NT2/D1 (cell line): ENCODE measurements around the gene SIPA1L2.

Source experiments
- DNase-seq: peaks from one replicate; pipeline ENCODE4 v3.0.0-alpha.2; 2011; ENCODE audit warnings: low read depth, low spot score
- H3K27me3 ChIP-seq: 2 replicates; pipeline ENCODE4 v1.6.0; 2011; ENCODE audit warnings: mild to moderate bottlenecking; ENCODE audit not compliant: insufficient read length, insufficient read depth
- H3K36me3 ChIP-seq: 2 replicates; pipeline ENCODE4 v1.6.1; 2011; ENCODE audit warnings: mild to moderate bottlenecking, low read length, mixed read lengths; ENCODE audit not compliant: insufficient read depth, insufficient read length
- H3K4me1 ChIP-seq: 2 replicates; pipeline ENCODE4 v1.5.1; 2011; ENCODE audit not compliant: insufficient read depth, insufficient read length
- H3K4me3 ChIP-seq: 2 replicates; pipeline ENCODE4 v1.5.1; 2011; ENCODE audit warnings: low read depth; ENCODE audit not compliant: insufficient read length
- H3K9ac ChIP-seq: 2 replicates; pipeline ENCODE4 v1.6.0; 2011; ENCODE audit warnings: low read depth; ENCODE audit not compliant: insufficient read length
- H3K9me3 ChIP-seq: 2 replicates; pipeline ENCODE4 v1.5.1; 2011; ENCODE audit warnings: mild to moderate bottlenecking, low read length; ENCODE audit not compliant: insufficient read depth
- SUZ12 ChIP-seq: IDR thresholded peaks from 2 replicates; pipeline ENCODE4 v1.6.1; 2011; ENCODE audit not compliant: insufficient read length, insufficient read depth; ENCODE audit errors: extremely low read depth
- YY1 ChIP-seq: IDR thresholded peaks from 2 replicates; pipeline ENCODE4 v1.6.1; 2011; ENCODE audit not compliant: insufficient read length, insufficient read depth
- ZNF274 ChIP-seq: IDR thresholded peaks from 2 replicates; pipeline ENCODE4 v1.6.1; 2011; ENCODE audit warnings: mild to moderate bottlenecking, low read depth, low read length

SIPA1L2 gene

DNA sequence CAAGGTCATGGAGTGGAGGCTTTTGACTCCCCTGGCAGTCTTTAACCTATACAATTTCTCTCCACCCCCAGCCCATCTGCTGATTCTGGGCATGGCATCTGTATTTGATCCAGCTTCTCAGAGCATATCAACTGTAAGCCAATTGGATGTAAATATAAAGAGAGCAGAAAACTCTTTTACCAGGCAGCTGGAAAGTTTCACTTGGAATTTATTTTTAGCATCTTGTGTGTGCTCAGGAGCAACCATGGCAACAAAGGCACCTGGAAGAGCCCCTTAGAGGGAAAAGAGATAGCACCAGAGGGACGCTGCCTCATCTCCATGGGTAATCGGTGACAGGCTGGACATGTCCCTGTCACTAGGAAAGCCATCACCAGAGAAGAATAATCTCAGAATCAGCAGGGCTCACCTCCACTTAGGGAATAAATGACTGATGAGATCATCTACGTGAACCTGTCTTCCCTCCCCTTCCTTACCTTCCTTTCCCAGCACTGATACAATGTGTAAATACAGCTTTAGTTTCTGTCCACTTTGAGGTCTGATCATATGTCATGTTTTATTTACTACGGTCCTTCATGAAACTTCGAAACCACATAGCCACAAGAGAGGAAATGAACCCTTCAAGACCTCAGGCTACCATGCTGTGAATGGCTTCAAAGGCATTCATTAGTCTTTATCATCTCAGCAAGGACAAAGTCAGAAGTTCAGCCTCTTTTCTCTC, 25.3 kb upstream of the SIPA1L2 start:
- DNase-seq, result no peak
- TF ChIP-seq SUZ12, result no peak
- TF ChIP-seq YY1, result no peak
- no peak for TF ChIP-seq ZNF274
- no peaks in the 10 kb centered on the region for H3K9me3 ChIP-seq

GRCh38 chr1:232653789-232654188, 23.9 kb upstream of the SIPA1L2 start:
- Histone ChIP-seq H3K27me3 (no peaks in the 10 kb centered on the region), H3K9me3 (no peaks in the 10 kb centered on the region), H3K9ac (no peak overlapping the region), H3K36me3 (no peaks in the 10 kb centered on the region), H3K4me1 (no peaks in the 10 kb centered on the region), H3K4me3 (no peak overlapping the region)
- TF ChIP-seq ZNF274, result no peak
- TF ChIP-seq SUZ12, result no peak
- no peak for TF ChIP-seq YY1
- DNase-seq, result no peak

More for the DNA sequence above, 25.3 kb upstream of the SIPA1L2 start:
- Histone ChIP-seq H3K4me3 (no peak overlapping the region), H3K27me3 (no peaks in the 10 kb centered on the region), H3K9ac (no peak overlapping the region), H3K36me3 (no peaks in the 10 kb centered on the region), H3K4me1 (no peaks in the 10 kb centered on the region)

GRCh38 chr1:232650845-232651244, 20.9 kb upstream of the SIPA1L2 start:
- H3K4me1 ChIP-seq, result no peaks in the 10 kb centered on the region
- DNase-seq, result no peak
- no peaks in the 10 kb centered on the region for H3K27me3 ChIP-seq
- H3K9me3 ChIP-seq, result no peaks in the 10 kb centered on the region
- TF ChIP-seq SUZ12 (no peak), YY1 (no peak), ZNF274 (no peak)
- no peak overlapping the region for H3K4me3 ChIP-seq
- H3K36me3 ChIP-seq, result no peaks in the 10 kb centered on the region
- H3K9ac ChIP-seq, result no peak overlapping the region

DNA sequence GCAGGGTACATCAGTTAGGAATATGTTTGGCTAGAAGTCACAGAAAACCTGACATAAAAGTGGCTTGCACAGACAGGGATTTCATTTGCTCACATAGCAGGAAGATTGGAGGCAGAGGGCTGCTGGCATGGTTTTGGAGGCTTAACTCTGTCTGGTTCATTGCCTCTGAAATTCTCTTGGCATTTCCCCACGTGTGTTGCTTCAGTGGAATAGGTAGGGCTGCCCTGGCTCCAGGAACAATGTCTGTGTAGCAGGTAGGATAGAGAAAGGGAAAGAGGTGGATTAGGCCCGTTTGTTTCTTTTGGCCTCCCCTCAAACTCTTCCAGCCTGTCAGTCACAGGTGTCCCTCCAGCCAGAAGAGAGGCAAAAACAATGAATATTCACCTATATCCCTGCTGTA, 20.5 kb upstream of the SIPA1L2 start:
- Histone ChIP-seq H3K27me3 (no peaks in the 10 kb centered on the region), H3K4me1 (no peaks in the 10 kb centered on the region), H3K36me3 (no peaks in the 10 kb centered on the region), H3K9me3 (no peaks in the 10 kb centered on the region), H3K4me3 (no peak overlapping the region), H3K9ac (no peak overlapping the region)
- no peak for DNase-seq
- TF ChIP-seq YY1, result no peak
- no peak for TF ChIP-seq ZNF274
- TF ChIP-seq SUZ12, result no peak

DNA sequence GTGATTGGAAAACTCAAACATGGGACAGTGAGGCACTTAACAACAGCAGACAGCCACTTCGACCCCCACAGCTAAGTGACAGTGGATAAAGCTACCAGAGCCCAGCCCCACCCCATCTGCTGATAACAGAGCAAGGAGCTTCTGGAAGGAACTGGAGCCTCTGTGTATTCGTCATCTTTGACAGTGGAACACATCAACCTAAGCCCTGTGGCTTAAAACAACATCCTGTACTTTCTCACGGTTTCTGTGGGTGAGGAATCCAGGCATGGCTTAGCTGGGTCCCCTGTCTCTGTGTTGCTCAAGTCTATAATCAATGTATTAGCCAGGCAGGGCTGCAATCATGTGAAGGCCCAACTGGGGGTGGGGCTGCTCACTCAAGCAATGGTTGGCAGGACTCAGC, 18.4 kb upstream of the SIPA1L2 start:
- DNase-seq, result no peak
- Histone ChIP-seq H3K36me3 (no peaks in the 10 kb centered on the region), H3K9me3 (no peaks in the 10 kb centered on the region), H3K4me3 (no peak overlapping the region), H3K4me1 (no peaks in the 10 kb centered on the region), H3K9ac (no peak overlapping the region), H3K27me3 (no peaks in the 10 kb centered on the region)
- TF ChIP-seq ZNF274 (no peak), SUZ12 (no peak), YY1 (no peak)

GRCh38 chr1:232644209-232644608, 14.3 kb upstream of the SIPA1L2 start:
- no peak for DNase-seq
- H3K9ac ChIP-seq, result no peak overlapping the region
- no peak for TF ChIP-seq SUZ12
- no peak for TF ChIP-seq ZNF274
- TF ChIP-seq YY1, result no peak
- no peaks in the 10 kb centered on the region for H3K4me1 ChIP-seq
- no peaks in the 10 kb centered on the region for H3K36me3 ChIP-seq
- no peaks in the 10 kb centered on the region for H3K9me3 ChIP-seq
- no peak overlapping the region for H3K4me3 ChIP-seq
- H3K27me3 ChIP-seq, result no peaks in the 10 kb centered on the region

- no peak for DNase-seq
- Histone ChIP-seq H3K36me3 (no peaks in the 10 kb centered on the region), H3K9me3 (no peaks in the 10 kb centered on the region), H3K4me1 (no peaks in the 10 kb centered on the region), H3K27me3 (no peaks in the 10 kb centered on the region), H3K9ac (no peak overlapping the region), H3K4me3 (no peak overlapping the region)
- TF ChIP-seq SUZ12 (no peak), ZNF274 (no peak), YY1 (no peak)
These were observed 13.3 kb upstream of the SIPA1L2 start for GRCh38 chr1:232643251-232643650.

- DNase-seq, result no peak
- Histone ChIP-seq H3K27me3 (no peaks in the 10 kb centered on the region), H3K4me3 (no peak overlapping the region), H3K9me3 (no peaks in the 10 kb centered on the region), H3K9ac (no peak overlapping the region), H3K4me1 (no peaks in the 10 kb centered on the region), H3K36me3 (no peaks in the 10 kb centered on the region)
- no peak for TF ChIP-seq YY1
- no peak for TF ChIP-seq SUZ12
- no peak for TF ChIP-seq ZNF274
These were observed 11.6 kb upstream of the SIPA1L2 start for GRCh38 chr1:232641507-232641906.
